CD8-positive, alpha-beta memory T cell (primary cell): ENCODE results near the gene SIGLEC12. TPM values are rescaled to one million over a fixed set of nuclear protein-coding genes. Genes with fewer than 3 reads are reported as not detected.

ENCODE experiments used
- CTCF ChIA-PET: fragments of 350-600 bp; sonication (Branson Sonifier 250); formaldehyde crosslinking; loops from one replicate; lab custom pipeline; 2021; ENCODE audit warnings: antibody characterized with exemption; lab: Charles Lee
- POLR2A ChIA-PET: fragments of 350-600 bp; sonication (Branson Sonifier 250); formaldehyde crosslinking; loops from one replicate; lab custom pipeline; 2021; ENCODE audit warnings: antibody characterized with exemption; lab: Charles Lee
- DNase-seq, 5 donors: peaks; one replicate each; pipeline versions ENCODE4 v3.0.0 to v3.0.0-alpha.2; 2020 to 2022; ENCODE audit warnings: mixed read lengths in 1 of 5
- H3K27ac ChIP-seq: one replicate; pipeline ENCODE4 v1.7.0; 2013; ENCODE audit warnings: low read depth, mild to moderate bottlenecking, low read length, moderate library complexity
- H3K27me3 ChIP-seq: 2 replicates; pipeline ENCODE4 v1.7.0; 2013; ENCODE audit warnings: low read length, mild to moderate bottlenecking; ENCODE audit not compliant: insufficient read depth, poor library complexity, severe bottlenecking
- H3K36me3 ChIP-seq: 2 replicates; pipeline ENCODE4 v1.7.0; 2013; ENCODE audit warnings: mild to moderate bottlenecking, low read length, moderate library complexity; ENCODE audit not compliant: insufficient read depth
- H3K4me1 ChIP-seq: 2 replicates; pipeline ENCODE4 v1.7.0; 2013; ENCODE audit warnings: mild to moderate bottlenecking, low read length, moderate library complexity; ENCODE audit not compliant: insufficient read depth
- H3K4me3 ChIP-seq: 2 replicates; pipeline ENCODE4 v1.7.0; 2013; ENCODE audit warnings: mild to moderate bottlenecking, low read length
- H3K9me3 ChIP-seq: 2 replicates; pipeline ENCODE4 v1.7.0; 2013; ENCODE audit warnings: mild to moderate bottlenecking, low read length
- H3K27ac Mint-ChIP-seq, 8 donors: one replicate each; pipeline ENCODE4 v1.8.0; 2020 to 2021; ENCODE audit warnings: mixed read lengths in 8 of 8, mild to moderate bottlenecking in 6 of 8, inconsistent platforms in 3 of 8, moderate library complexity in 3 of 8
- H3K27me3 Mint-ChIP-seq, 2 donors: one replicate each; pipeline ENCODE4 v1.8.0; 2020 to 2021; ENCODE audit warnings: mixed read lengths in 2 of 2, mild to moderate bottlenecking in 1 of 2, moderate library complexity in 1 of 2
- H3K36me3 Mint-ChIP-seq, 3 donors: one replicate each; pipeline ENCODE4 v1.8.0; 2020 to 2021; ENCODE audit warnings: mixed read lengths in 3 of 3, inconsistent platforms in 1 of 3, mild to moderate bottlenecking in 1 of 3
- H3K4me1 Mint-ChIP-seq, 3 donors: one replicate each; pipeline ENCODE4 v1.8.0; 2020 to 2021; ENCODE audit warnings: mixed read lengths in 3 of 3, inconsistent platforms in 1 of 3, mild to moderate bottlenecking in 1 of 3
- H3K4me3 Mint-ChIP-seq, 7 donors: one replicate each; pipeline ENCODE4 v1.8.0; 2020 to 2021; ENCODE audit warnings: mixed read lengths in 7 of 7, mild to moderate bottlenecking in 6 of 7, moderate library complexity in 4 of 7, inconsistent platforms in 2 of 7
- H3K9me3 Mint-ChIP-seq, 5 donors: one replicate each; pipeline ENCODE4 v1.8.0; 2020 to 2022; ENCODE audit warnings: mixed read lengths in 5 of 5, mild to moderate bottlenecking in 3 of 5, moderate library complexity in 2 of 5, inconsistent platforms in 1 of 5
- polyA plus RNA-seq: library from polyadenylated mRNA; unstranded; fragments of 300-500 nt; fragmentation: Illumina TruSeq; gene quantifications from one replicate; pipeline ENCODE4 v1.2.3, GENCODE V29; 2021
- total RNA-seq, 2 experiments: library from RNA; stranded (reverse); gene quantifications; one replicate each; pipeline ENCODE4 v1.2.3, GENCODE V29; 2021

SIGLEC12 gene
- total RNA-seq (1 to 10 TPM in 1 of 2 experiments, under 1 TPM in 1; 0.60 to 1.0 TPM), polyA plus RNA-seq (0.31 TPM)

DNA sequence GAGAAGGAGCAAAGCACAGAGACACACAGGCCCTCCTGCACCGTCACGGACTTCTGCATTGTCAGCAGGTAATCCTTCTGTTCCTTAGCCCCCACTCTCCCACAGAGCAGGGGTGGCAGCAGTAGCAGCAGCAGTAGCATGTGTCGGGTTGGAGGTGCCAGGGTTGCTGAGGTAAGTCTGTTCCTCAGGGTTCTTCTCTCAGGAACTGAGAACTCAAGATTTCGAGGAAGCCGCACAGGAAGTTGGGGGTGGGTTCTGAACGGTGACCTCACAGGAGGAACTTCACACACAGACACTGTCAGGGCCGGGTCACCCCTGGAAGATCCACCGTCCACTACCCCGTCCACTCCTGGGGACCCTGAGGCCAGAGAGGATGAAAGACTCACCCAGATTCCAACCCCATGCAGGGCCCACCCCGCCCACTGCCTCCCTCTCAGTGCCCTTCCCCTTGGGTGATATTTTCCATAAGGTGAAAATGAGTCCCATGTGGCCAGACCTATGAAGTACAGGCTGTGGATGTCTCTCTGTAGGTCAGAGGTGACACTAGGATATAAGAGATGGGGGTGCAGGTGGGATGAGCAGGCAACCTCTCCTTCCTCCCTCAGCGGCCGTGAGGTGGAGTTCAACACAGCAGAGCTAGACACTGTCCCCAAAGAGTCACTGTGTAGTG is at the start of gene SIGLEC12:
Gene SIGLEC12, minus strand, starts transcription at position 207 of the 670 bp plus-strand sequence. Its CDS starts 67 bp downstream, at position 140.
- Mint-ChIP-seq H3K4me3 (no peak within 1 kb of the TSS), H3K27ac (peak within 1 kb of the TSS in 1 of 8 donors; percentile 33), H3K27me3 (peaks cover 3 to 13% of the 10 kb centered on the region in 2 donors), H3K36me3 (no peaks in the 10 kb centered on the region), H3K4me1 (peaks cover 0 to 5% (median 3%) of the 10 kb centered on the region in 3 donors), H3K9me3 (peaks cover 0 to 6% (median 3%) of the 10 kb centered on the region in 5 donors)
- no peaks in the 10 kb centered on the region for H3K9me3 ChIP-seq
- H3K27me3 ChIP-seq: no peaks in the 10 kb centered on the region
- CTCF ChIA-PET: no interaction called here
- no peak within 1 kb of the TSS for H3K27ac ChIP-seq
- DNase-seq: no peak
- H3K4me3 ChIP-seq: no peak within 1 kb of the TSS
- H3K4me1 ChIP-seq: no peaks in the 10 kb centered on the region
- POLR2A ChIA-PET: no interaction called here
- no peaks in the 10 kb centered on the region for H3K36me3 ChIP-seq

DNA sequence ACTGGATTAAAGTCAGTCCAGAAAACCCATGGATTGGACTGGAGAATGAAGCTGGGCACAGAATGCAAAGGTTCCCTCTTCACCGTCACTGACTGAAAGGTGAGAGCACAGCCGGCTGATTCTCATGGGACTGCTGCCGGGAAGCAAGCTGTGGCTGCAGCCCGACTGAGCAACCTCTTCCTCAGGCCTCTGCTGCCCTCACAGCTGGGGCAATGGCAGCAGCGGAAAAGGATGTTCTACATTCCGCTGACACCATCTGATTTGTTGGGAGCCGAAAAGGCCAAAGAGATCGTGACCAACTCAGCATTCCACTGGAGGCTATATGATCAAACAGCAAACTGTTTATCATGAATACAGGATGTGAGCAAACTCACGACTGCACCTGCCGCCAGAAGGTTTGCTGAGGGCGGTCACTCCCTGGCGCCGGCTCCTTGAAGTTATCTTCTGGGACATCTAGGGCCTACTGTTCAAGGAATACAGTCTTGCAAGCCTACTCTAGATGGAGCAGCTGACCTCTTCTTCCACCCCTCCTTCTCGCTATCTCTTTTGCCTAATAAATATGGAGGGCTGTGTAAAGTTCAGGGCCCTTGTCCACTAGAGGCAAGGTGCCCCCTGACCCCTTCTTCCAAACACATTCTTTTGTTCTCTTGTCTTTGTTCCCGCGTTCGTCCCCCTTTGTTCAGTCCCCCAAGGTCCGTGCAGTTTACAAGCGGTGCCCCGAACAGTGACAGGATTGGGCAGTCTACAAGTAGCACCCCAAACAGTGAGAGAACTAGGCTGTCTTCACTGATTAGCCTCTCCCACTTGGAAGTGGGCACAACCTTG is 49.5 kb upstream of the SIGLEC12 start:
- peaks cover 48 to 83% of the 10 kb centered on the region in 2 donors for H3K27me3 Mint-ChIP-seq
- H3K36me3 Mint-ChIP-seq: no peaks in the 10 kb centered on the region
- POLR2A ChIA-PET: no interaction called here
- CTCF ChIA-PET: interaction anchor here (1.0 kb wide), 1 partner anchor 242 kb away, joined by 3 read pairs; no protein-coding TSS in a partner anchor
- H3K9me3 Mint-ChIP-seq: peaks cover 3 to 8% (median 5%) of the 10 kb centered on the region in 5 donors
- H3K4me3 Mint-ChIP-seq: peak overlapping the region in 1 of 7 donors; percentile 17
- Histone ChIP-seq H3K36me3 (no peaks in the 10 kb centered on the region), H3K27ac (peak overlapping the region; percentile 96), H3K27me3 (no peaks in the 10 kb centered on the region), H3K4me1 (peaks cover 4% of the 10 kb centered on the region), H3K9me3 (no peaks in the 10 kb centered on the region), H3K4me3 (no peak overlapping the region)
- H3K27ac Mint-ChIP-seq: no peak overlapping the region
- no peak for DNase-seq
- H3K4me1 Mint-ChIP-seq: peaks cover 11 to 33% (median 22%) of the 10 kb centered on the region in 3 donors

DNA sequence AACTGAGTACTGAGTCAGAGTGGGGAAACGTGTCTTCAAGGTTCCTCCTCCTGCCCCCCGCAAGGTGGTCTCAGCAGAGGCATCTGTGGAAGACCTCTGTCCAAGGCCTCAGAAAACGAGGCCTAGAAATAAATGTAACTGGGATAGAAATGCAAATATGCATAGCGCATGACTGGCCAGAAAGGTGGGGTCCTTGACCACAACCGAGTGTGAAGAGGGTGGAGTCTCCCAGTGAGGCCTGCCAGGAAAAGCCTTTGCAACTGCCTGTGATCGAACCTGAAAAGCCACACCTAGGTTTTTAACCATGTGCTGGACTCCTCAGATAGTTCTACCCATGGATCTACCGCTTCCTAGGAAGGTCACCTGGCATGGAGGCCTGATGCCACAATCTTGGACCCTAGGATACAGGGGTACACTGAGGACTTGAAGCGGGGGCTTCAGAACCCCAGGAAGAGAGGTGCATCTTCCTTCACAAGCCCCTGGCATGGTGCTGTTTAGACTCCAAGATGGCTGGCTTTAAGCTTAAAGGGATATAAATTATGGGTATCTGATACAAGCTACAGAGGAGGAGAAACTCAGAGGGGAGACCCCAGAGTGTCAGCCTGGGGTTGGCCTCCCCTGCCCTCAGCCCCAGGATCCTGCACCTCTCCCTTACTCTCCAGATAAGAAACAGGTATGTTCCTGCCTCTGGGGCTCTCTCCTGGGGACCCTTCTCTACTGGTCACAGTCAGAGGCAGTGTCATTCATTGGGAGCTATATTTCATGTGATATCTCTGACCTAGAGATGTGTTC is 48.1 kb upstream of the SIGLEC12 start:
- H3K27me3 Mint-ChIP-seq: peaks cover 47 to 73% of the 10 kb centered on the region in 2 donors
- DNase-seq: no peak
- H3K36me3 ChIP-seq: no peaks in the 10 kb centered on the region
- H3K27ac ChIP-seq: peak overlapping the region; percentile 96
- H3K4me1 Mint-ChIP-seq: peaks cover 11 to 33% (median 22%) of the 10 kb centered on the region in 3 donors
- H3K27ac Mint-ChIP-seq: peak overlapping the region in 1 of 8 donors; percentile 66
- H3K4me3 Mint-ChIP-seq: no peak overlapping the region
- H3K4me3 ChIP-seq: no peak overlapping the region
- H3K4me1 ChIP-seq: peaks cover 5% of the 10 kb centered on the region
- no peaks in the 10 kb centered on the region for H3K9me3 ChIP-seq
- ChIA-PET POLR2A (no interaction called here), CTCF (interaction anchor here (1.0 kb wide), 1 partner anchor 241 kb away, joined by 3 read pairs; no protein-coding TSS in a partner anchor)
- H3K27me3 ChIP-seq: no peaks in the 10 kb centered on the region
- H3K9me3 Mint-ChIP-seq: peaks cover 0 to 6% (median 3%) of the 10 kb centered on the region in 5 donors
- no peaks in the 10 kb centered on the region for H3K36me3 Mint-ChIP-seq

DNA sequence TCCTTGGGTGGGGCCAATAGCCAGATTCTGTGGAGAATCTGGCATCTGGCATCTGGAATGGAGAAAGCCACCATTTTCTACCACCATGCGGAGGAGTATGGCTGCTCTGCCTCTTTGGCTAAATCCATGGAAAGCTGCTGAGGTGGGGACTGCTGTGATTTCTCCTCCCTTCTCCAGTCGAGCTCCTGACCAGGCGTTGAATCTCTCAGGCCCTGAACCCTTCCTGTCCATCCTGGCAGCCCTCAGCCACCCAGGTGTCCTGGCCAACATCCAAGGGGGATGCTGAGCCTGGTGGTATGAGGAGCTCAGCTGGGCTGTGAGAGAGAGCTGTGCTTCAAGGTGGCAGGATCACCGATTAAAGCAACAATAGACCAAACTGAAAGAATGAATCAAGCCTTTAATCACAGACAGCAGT is 47.3 kb upstream of the SIGLEC12 start:
- Histone ChIP-seq H3K9me3 (no peaks in the 10 kb centered on the region), H3K4me1 (peaks cover 5% of the 10 kb centered on the region), H3K36me3 (no peaks in the 10 kb centered on the region), H3K27ac (peak overlapping the region; percentile 96), H3K4me3 (no peak overlapping the region), H3K27me3 (no peaks in the 10 kb centered on the region)
- Mint-ChIP-seq H3K4me1 (peaks cover 11 to 33% (median 22%) of the 10 kb centered on the region in 3 donors), H3K27me3 (peaks cover 48 to 70% of the 10 kb centered on the region in 2 donors), H3K4me3 (no peak overlapping the region), H3K36me3 (no peaks in the 10 kb centered on the region), H3K9me3 (peaks cover 0 to 4% (median 0%) of the 10 kb centered on the region in 5 donors), H3K27ac (peak overlapping the region in 1 of 8 donors; percentile 66)
- POLR2A ChIA-PET: no interaction called here
- no peak for DNase-seq
- CTCF ChIA-PET: no interaction called here

DNA sequence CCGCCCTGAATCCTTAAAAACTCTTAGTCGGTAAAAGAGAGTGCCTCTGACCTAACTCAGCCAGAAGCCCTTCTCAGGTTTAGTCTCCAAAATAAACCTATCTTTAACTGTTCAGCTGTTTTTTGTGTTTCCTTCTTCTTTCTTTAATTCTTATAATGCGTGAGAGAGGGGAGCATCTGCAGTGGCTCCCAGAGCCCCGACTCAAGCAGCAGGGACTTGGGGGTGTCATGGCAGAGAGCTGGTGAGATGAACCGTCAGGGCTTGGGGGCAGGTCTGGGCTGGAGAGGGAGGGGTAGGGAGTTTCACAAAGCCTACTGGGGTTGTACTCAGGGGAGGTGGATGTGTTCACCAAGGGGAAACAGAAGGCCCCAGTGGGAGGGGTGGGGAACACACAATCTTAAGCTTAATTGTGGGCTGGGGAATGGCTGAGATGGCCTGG is 46.6 kb upstream of the SIGLEC12 start:
- Mint-ChIP-seq H3K4me1 (peaks cover 11 to 33% (median 22%) of the 10 kb centered on the region in 3 donors), H3K27me3 (peaks cover 48 to 67% of the 10 kb centered on the region in 2 donors), H3K36me3 (no peaks in the 10 kb centered on the region), H3K27ac (no peak overlapping the region), H3K9me3 (peaks cover 0 to 4% (median 0%) of the 10 kb centered on the region in 5 donors), H3K4me3 (no peak overlapping the region)
- Histone ChIP-seq H3K27ac (peak overlapping the region; percentile 96), H3K9me3 (no peaks in the 10 kb centered on the region), H3K27me3 (no peaks in the 10 kb centered on the region), H3K36me3 (no peaks in the 10 kb centered on the region), H3K4me1 (peaks cover 5% of the 10 kb centered on the region), H3K4me3 (no peak overlapping the region)
- DNase-seq: no peak
- ChIA-PET POLR2A (no interaction called here), CTCF (no interaction called here)

DNA sequence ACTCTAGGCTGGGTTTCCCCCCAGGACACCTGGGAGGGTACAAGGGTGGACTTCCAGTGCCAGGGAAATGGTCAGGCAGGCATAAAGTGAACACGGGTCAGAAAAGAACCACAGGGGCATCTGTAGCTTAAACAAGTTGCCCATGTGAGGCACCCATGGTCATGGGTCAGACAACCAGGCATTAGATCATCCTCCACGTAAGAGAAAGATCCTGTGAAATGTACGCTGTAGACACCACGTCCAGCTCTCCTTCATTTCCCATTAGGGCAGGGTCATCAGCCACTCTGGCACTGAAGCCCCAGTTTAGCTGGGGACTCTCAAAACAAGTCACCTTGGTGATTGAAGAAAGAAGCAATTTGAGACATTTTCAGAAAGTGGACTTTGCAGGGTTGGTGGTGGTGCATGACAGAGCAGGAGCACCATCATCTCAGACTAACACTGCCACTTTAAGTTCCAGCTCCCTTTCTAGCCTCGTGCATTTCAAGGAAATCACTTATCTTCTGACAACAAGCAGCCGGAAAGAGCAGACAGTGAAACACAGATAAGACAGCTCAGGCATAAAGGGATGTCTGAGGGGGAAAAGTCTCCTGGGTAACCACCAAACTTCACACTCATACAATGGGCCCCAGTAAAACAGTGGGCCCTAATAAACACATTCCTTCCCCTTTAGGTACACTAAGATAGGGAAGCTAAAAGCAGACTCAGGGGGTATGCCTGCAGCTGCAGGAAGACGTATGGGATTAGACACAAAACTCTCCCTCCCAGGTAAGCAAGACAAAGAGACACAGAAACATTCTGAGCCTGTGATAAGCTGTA is 46.0 kb upstream of the SIGLEC12 start:
- H3K9me3 ChIP-seq: no peaks in the 10 kb centered on the region
- H3K9me3 Mint-ChIP-seq: peaks cover 0 to 3% (median 0%) of the 10 kb centered on the region in 5 donors
- H3K27me3 ChIP-seq: no peaks in the 10 kb centered on the region
- H3K36me3 Mint-ChIP-seq: no peaks in the 10 kb centered on the region
- CTCF ChIA-PET: interaction anchor here (0.7 kb wide), 1 partner anchor 110 kb away, joined by 3 read pairs; no protein-coding TSS in a partner anchor
- H3K27ac ChIP-seq: peak overlapping the region; percentile 96
- no peak overlapping the region for H3K4me3 ChIP-seq
- DNase-seq: no peak
- no peaks in the 10 kb centered on the region for H3K36me3 ChIP-seq
- peak overlapping the region in 1 of 8 donors; percentile 58 for H3K27ac Mint-ChIP-seq
- POLR2A ChIA-PET: no interaction called here
- peaks cover 11 to 33% (median 22%) of the 10 kb centered on the region in 3 donors for H3K4me1 Mint-ChIP-seq
- H3K27me3 Mint-ChIP-seq: peaks cover 43 to 69% of the 10 kb centered on the region in 2 donors
- H3K4me3 Mint-ChIP-seq: no peak overlapping the region
- peaks cover 5% of the 10 kb centered on the region for H3K4me1 ChIP-seq
